Measurements from ENCODE around the gene PLXNB3.
"Not testable (repeated sequence)": the region's sequence is repeated elsewhere in the genome, so short reads cannot be mapped to it uniquely, and the experiment has no call there.

PLXNB3 gene

GRCh38 chrX:153744210-153745066 lies 19.6 kb upstream of the PLXNB3 start:
- H2AFZ ChIP-seq (ENCODE audit: low read depth): no peak overlapping the region
- no peak overlapping the region for H3K9ac ChIP-seq
- H3K27ac ChIP-seq: no peak overlapping the region
- H3K36me3 ChIP-seq (ENCODE audit: insufficient read depth): no peaks in the 10 kb centered on the region
- no peak for TF ChIP-seq CTCF (conservative IDR thresholded peaks at IDR 0.05; ENCODE audit: low read depth, low read length)
- H3K27me3 ChIP-seq (ENCODE audit: insufficient read depth, low read depth): no peaks in the 10 kb centered on the region
- H3K4me2 ChIP-seq: no peak overlapping the region
- H3K79me2 ChIP-seq (ENCODE audit: insufficient read depth, low read depth): no peaks in the 10 kb centered on the region
- no peaks in the 10 kb centered on the region for H3K4me1 ChIP-seq (ENCODE audit: low read depth, poor library complexity, severe bottlenecking)
- H4K20me1 ChIP-seq (ENCODE audit: insufficient read depth): no peaks in the 10 kb centered on the region
- no peak overlapping the region for H3K4me3 ChIP-seq (IDR thresholded peaks at IDR 0.05; ENCODE audit: insufficient read depth, low read depth, low read length)

GRCh38 chrX:153745067-153745433 lies 19.0 kb upstream of the PLXNB3 start:
- not testable (repeated sequence) for H3K4me3 ChIP-seq (IDR thresholded peaks at IDR 0.05; ENCODE audit: insufficient read depth, low read depth, low read length); H3K4me1 ChIP-seq (ENCODE audit: low read depth, poor library complexity, severe bottlenecking); H3K27ac ChIP-seq; H3K79me2 ChIP-seq (ENCODE audit: insufficient read depth, low read depth); H2AFZ ChIP-seq (ENCODE audit: low read depth); H3K9ac ChIP-seq; H3K27me3 ChIP-seq (ENCODE audit: insufficient read depth, low read depth); H3K36me3 ChIP-seq (ENCODE audit: insufficient read depth); H3K4me2 ChIP-seq; H4K20me1 ChIP-seq (ENCODE audit: insufficient read depth)

- no peaks in the 10 kb centered on the region for H4K20me1 ChIP-seq (ENCODE audit: insufficient read depth)
- H3K4me1 ChIP-seq (ENCODE audit: low read depth, poor library complexity, severe bottlenecking): no peaks in the 10 kb centered on the region
- no peak overlapping the region for H3K9ac ChIP-seq
- no peaks in the 10 kb centered on the region for H3K79me2 ChIP-seq (ENCODE audit: insufficient read depth, low read depth)
- H3K27ac ChIP-seq: no peak overlapping the region
- no peaks in the 10 kb centered on the region for H3K27me3 ChIP-seq (ENCODE audit: insufficient read depth, low read depth)
- no peak overlapping the region for H3K4me2 ChIP-seq
- no peak overlapping the region for H2AFZ ChIP-seq (ENCODE audit: low read depth)
- H3K4me3 ChIP-seq (IDR thresholded peaks at IDR 0.05; ENCODE audit: insufficient read depth, low read depth, low read length): no peak overlapping the region
- TF ChIP-seq CTCF (conservative IDR thresholded peaks at IDR 0.05; ENCODE audit: low read depth, low read length): no peak
- no peaks in the 10 kb centered on the region for H3K36me3 ChIP-seq (ENCODE audit: insufficient read depth)
These were observed 17.7 kb upstream of the PLXNB3 start for GRCh38 chrX:153746359-153746758.

GRCh38 chrX:153746991-153747390 lies 17.1 kb upstream of the PLXNB3 start:
- H4K20me1 ChIP-seq (ENCODE audit: insufficient read depth); H2AFZ ChIP-seq (ENCODE audit: low read depth); H3K36me3 ChIP-seq (ENCODE audit: insufficient read depth); H3K4me2 ChIP-seq; H3K79me2 ChIP-seq (ENCODE audit: insufficient read depth, low read depth); H3K4me3 ChIP-seq (IDR thresholded peaks at IDR 0.05; ENCODE audit: insufficient read depth, low read depth, low read length); H3K9ac ChIP-seq; H3K27me3 ChIP-seq (ENCODE audit: insufficient read depth, low read depth); H3K27ac ChIP-seq; H3K4me1 ChIP-seq (ENCODE audit: low read depth, poor library complexity, severe bottlenecking): not testable (repeated sequence)

- not testable (repeated sequence) for H3K27ac ChIP-seq; H3K9ac ChIP-seq; H3K4me2 ChIP-seq; H3K27me3 ChIP-seq (ENCODE audit: insufficient read depth, low read depth); H4K20me1 ChIP-seq (ENCODE audit: insufficient read depth); H3K79me2 ChIP-seq (ENCODE audit: insufficient read depth, low read depth); H3K36me3 ChIP-seq (ENCODE audit: insufficient read depth); H2AFZ ChIP-seq (ENCODE audit: low read depth); H3K4me1 ChIP-seq (ENCODE audit: low read depth, poor library complexity, severe bottlenecking); H3K4me3 ChIP-seq (IDR thresholded peaks at IDR 0.05; ENCODE audit: insufficient read depth, low read depth, low read length)
These were observed 15.0 kb upstream of the PLXNB3 start for GRCh38 chrX:153749017-153749416.

- no peak for TF ChIP-seq CTCF (conservative IDR thresholded peaks at IDR 0.05; ENCODE audit: low read depth, low read length)
- Histone ChIP-seq H3K4me2 (no peak overlapping the region), H3K36me3 (ENCODE audit: insufficient read depth) (no peaks in the 10 kb centered on the region), H3K27me3 (ENCODE audit: insufficient read depth, low read depth) (no peaks in the 10 kb centered on the region), H3K4me3 (IDR thresholded peaks at IDR 0.05; ENCODE audit: insufficient read depth, low read depth, low read length) (no peak overlapping the region), H3K27ac (no peak overlapping the region), H3K9ac (no peak overlapping the region), H3K79me2 (ENCODE audit: insufficient read depth, low read depth) (no peaks in the 10 kb centered on the region), H2AFZ (ENCODE audit: low read depth) (no peak overlapping the region), H4K20me1 (ENCODE audit: insufficient read depth) (no peaks in the 10 kb centered on the region), H3K4me1 (ENCODE audit: low read depth, poor library complexity, severe bottlenecking) (no peaks in the 10 kb centered on the region)
These were observed 13.8 kb upstream of the PLXNB3 start for GRCh38 chrX:153750127-153750774.
